ENCODE measurements around the gene RASD1.

The RASD1 gene

DNA sequence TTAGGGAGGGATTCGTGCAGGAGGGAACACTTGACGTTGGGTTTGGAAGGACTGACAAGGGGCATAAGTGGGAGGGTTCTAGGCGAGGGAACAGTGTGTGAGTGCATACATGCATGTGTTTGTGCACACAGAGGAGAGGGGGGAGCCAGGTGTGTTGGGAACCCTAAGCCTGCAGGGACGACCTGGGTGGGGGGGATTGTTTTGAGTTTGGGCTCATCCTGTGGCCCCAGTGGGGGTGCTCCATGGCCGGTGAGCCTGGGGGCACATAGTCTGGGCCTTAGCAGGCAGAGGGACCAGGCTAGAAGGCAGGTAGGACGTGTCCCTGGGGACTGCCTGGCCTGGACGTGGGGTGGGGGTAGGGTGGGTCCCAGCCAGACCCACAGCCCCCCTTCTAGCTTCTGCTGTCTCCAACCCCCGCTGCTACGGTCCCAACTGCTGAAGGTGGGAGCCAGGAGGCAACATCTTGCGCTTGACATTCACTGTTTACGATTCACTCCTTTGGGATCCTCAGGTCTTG, 11.9 kb upstream of the RASD1 start:
- TF ChIP-seq, protein P1, sequence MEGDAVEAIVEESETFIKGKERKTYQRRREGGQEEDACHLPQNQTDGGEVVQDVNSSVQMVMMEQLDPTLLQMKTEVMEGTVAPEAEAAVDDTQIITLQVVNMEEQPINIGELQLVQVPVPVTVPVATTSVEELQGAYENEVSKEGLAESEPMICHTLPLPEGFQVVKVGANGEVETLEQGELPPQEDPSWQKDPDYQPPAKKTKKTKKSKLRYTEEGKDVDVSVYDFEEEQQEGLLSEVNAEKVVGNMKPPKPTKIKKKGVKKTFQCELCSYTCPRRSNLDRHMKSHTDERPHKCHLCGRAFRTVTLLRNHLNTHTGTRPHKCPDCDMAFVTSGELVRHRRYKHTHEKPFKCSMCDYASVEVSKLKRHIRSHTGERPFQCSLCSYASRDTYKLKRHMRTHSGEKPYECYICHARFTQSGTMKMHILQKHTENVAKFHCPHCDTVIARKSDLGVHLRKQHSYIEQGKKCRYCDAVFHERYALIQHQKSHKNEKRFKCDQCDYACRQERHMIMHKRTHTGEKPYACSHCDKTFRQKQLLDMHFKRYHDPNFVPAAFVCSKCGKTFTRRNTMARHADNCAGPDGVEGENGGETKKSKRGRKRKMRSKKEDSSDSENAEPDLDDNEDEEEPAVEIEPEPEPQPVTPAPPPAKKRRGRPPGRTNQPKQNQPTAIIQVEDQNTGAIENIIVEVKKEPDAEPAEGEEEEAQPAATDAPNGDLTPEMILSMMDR (conservative IDR thresholded peaks at IDR 0.05): no peak
- H3K27ac ChIP-seq: no peak overlapping the region

DNA sequence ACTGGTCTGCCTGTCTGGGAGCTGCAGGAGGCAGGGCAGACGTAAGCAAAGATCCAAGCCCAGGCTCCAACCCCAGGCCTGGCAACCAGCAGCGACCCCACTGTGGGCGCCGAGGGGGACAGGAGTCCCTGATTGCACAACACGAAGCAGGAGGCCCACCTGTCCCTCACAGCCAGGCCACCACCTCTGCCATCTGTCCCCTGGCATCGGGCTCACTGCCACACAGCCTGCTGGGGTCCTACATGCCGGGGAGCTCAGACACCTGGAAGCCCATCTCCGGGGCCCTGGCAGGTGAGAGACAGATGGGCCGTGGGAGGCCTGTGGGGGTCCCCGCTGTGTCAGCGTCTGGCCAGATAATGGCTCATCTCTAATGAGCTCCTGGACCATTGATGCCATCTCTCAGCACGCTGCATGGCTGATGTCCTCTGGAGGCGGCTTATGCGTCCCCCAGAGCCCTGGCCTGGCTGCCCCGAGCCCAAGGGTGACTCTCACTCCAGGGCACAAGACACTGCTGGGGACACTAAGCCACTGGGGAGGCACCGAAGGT, 11.3 kb upstream of the RASD1 start:
- no peak overlapping the region for H3K27ac ChIP-seq
- TF ChIP-seq, protein P1 (conservative IDR thresholded peaks at IDR 0.05): no peak

DNA sequence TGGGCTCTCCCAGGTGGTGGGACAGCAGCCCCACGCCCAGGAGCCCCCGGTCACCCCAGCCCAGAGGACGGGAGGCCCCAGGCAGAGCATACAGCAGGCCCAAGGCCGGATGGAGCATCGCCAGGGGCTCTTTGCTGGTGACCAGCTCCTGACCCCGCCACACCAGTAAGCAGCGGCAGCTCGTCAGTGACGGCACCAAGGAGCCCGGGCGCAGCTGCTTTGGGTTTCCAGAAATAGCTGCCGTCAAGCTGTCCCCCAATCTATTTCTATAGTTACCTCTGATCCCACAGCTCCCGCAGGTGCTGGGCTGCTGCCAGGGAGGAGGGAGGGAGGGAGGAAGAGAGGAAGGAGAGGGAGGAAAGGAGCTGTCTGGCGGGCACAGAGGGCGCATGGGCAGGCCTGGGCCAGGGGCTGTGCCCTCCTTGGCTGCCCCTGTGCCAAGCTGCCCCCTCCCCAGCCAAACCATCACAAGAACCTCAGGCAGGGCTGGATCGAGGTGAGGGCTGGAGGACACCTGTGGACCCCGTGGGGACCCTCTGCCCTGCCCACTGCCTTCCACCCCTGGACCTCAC, 10.8 kb upstream of the RASD1 start:
- TF ChIP-seq, protein P1 (conservative IDR thresholded peaks at IDR 0.05): no peak
- no peak overlapping the region for H3K27ac ChIP-seq

DNA sequence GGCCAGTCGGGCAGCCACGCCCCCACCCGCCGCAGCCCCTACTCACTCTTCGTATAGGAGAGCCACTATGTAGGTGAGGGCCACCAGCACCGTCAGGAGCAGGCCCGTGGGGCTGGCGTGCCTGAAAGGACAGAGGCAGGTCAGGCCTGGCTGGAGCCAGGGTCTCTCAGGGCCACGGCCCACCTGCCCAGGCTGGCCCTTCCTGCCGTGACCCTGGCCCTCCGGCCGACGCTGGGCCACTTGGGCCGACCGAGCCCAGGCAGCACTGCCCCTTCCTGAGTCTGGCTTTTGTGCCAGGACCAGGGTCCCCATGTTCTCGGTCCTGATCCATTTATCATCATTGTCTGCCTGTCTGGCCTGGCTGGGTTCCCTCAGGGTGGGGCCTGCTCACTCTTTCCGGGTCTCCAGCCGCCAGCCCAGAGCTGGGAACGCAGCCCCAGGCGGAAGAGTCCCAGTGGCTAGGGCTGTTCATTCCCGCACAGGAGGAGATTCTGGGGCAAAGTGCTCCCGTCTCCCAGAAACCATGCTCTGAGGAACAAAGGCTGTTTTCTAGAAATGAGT, 10.1 kb upstream of the RASD1 start:
- no peak overlapping the region for H3K27ac ChIP-seq
- TF ChIP-seq, protein P1 (conservative IDR thresholded peaks at IDR 0.05): no peak

DNA sequence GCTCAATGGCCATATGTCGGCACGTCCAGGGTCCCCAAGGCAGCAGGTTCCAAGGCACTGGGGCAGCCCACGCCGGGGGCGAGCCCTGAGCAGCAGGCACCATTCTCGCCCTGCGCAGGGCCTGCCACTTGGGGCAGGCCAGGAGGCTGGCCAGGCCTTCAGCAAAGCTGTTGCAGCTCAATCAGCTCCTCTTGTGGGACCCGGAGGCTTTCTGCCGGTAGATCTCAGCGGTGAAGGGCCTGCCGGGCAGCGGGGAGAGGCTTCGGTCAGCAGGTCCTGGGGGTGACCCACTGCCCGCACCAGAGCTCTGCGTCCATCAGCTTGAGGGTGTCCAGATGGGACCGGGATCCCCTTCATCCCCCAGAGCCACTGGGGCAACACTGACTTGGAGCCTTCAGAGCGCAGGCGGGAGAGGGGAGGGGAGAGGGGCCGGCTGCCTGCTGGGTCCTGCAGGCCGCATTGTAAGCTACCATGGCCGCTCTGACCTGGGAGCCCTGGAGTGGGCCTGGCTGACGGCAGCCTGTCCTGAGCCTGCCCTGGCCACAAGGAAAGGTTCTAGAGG, 9.5 kb upstream of the RASD1 start:
- no peak overlapping the region for H3K27ac ChIP-seq
- TF ChIP-seq, protein P1 (conservative IDR thresholded peaks at IDR 0.05): no peak

DNA sequence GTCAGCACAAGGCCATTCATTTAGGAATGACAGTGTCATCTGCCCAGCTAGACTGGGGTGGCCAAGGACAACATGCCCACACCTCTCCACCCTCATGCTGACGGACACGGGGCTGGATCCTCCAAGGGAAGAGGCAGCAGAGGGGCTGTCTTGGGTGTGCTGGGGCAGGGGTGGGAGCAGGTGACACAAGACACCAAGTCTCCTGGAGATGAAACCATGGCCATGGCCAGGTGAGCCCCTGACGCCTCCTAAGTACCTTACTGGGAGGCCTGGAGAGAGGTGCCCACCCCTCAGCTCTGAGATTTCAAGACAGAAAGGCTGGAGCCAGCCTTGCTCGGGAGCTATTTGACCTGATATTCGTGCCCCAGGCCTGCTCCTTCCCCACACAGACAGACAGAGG, 9.0 kb upstream of the RASD1 start:
- TF ChIP-seq, protein P1 (conservative IDR thresholded peaks at IDR 0.05): no peak
- no peak overlapping the region for H3K27ac ChIP-seq

DNA sequence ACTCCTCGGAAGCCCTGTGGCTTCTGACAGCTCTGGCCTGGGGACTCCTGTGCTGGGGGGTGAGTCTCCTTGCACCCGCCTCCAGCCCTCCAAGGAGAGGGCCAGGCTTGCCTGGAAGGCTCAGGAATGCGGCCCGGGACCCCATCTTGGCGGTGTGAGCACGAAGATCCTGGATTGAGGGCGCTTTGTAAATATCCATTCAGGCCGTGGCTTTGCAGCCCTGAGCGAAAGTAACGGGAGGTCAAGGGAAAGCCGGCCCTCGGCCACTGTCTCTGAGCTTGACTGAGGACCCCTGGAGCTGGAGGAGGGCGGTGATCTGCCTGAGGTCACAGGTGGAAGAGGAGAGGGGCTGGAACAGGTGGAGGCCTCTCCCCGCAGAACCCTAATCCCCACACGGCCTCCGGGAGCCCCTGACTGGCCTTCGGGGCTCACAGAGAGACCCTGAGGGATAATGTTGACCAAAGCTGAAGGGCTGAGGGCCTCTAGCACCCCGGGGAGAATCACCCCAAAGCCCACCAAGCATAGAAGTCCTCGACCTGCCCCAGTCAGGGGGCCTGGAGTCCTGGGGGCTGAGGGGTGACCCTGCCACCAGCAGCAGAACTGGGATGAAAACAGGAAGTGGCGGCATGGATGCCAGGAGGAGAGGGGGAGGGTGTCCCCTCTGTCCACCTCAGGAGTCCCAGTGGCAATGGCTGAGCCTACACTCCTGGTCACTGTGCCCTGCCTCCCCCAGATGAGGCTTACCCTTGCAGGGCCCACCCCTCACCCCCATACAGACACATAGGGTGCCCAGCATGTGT, 8.3 kb upstream of the RASD1 start:
- TF ChIP-seq, protein P1 (conservative IDR thresholded peaks at IDR 0.05): no peak
- no peak overlapping the region for H3K27ac ChIP-seq

Measured in VCaP (cell line).